Fibroblast of lung (primary cell): ENCODE data around the gene MUS81. TPM values are rescaled to one million over a fixed set of nuclear protein-coding genes. Genes with fewer than 3 reads are reported as not detected.

Experiments used
- DNase-seq, 2 donors: peaks; one replicate each; pipeline versions ENCODE4 v3.0.0 to v3.0.0-alpha.2; 2010; ENCODE audit warnings: low read depth in 2 of 2
- H2AFZ ChIP-seq: 2 replicates; pipeline ENCODE4 v1.5.1; 2012; ENCODE audit warnings: low read length, control low read depth, inconsistent platforms
- H3K27ac ChIP-seq: 2 replicates; pipeline ENCODE4 v1.5.1; 2011; ENCODE audit warnings: low read length, control low read depth; ENCODE audit not compliant: insufficient read depth
- H3K27me3 ChIP-seq: 2 replicates; pipeline ENCODE4 v1.5.1; 2011; ENCODE audit warnings: mild to moderate bottlenecking, low read length; ENCODE audit not compliant: control insufficient read depth, insufficient read depth
- H3K36me3 ChIP-seq: 2 replicates; pipeline ENCODE4 v1.5.1; 2011; ENCODE audit warnings: low read length; ENCODE audit not compliant: control insufficient read depth, insufficient read depth
- H3K4me1 ChIP-seq: 2 replicates; pipeline ENCODE4 v1.5.1; 2011; ENCODE audit warnings: low read length; ENCODE audit not compliant: control insufficient read depth, insufficient read depth; ENCODE audit errors: extremely low read depth
- H3K4me2 ChIP-seq: 2 replicates; pipeline ENCODE4 v1.5.1; 2011; ENCODE audit warnings: low read length, control low read depth; ENCODE audit not compliant: insufficient read depth; ENCODE audit errors: extremely low read depth
- H3K4me3 ChIP-seq, 4 experiments: fragments of 200-600 bp in 1 of 4; sonication (generic) in 1 of 4; replicated peaks in 1 of 4; 2 replicates each; pipeline ENCODE4 v1.5.1; 2011 to 2016; ENCODE audit warnings: low read length in 4 of 4, low read depth in 3 of 4, mild to moderate bottlenecking in 3 of 4, control low read depth in 2 of 4, inconsistent platforms in 1 of 4, mixed read lengths in 1 of 4; ENCODE audit not compliant: insufficient read depth in 1 of 4; ENCODE audit errors: control extremely low read depth in 1 of 4
- H3K79me2 ChIP-seq: 2 replicates; pipeline ENCODE4 v1.5.1; 2012; ENCODE audit warnings: mild to moderate bottlenecking, low read length, inconsistent platforms; ENCODE audit not compliant: control insufficient read depth, insufficient read depth
- H3K9ac ChIP-seq: 2 replicates; pipeline ENCODE4 v1.5.1; 2011; ENCODE audit warnings: mild to moderate bottlenecking, low read length, control low read depth; ENCODE audit not compliant: insufficient read depth
- H3K9me3 ChIP-seq: 2 replicates; pipeline ENCODE4 v1.5.1; 2012; ENCODE audit warnings: low read depth, low read length; ENCODE audit not compliant: control insufficient read depth, insufficient read depth
- H4K20me1 ChIP-seq: 2 replicates; pipeline ENCODE4 v1.5.1; 2011; ENCODE audit warnings: low read length; ENCODE audit not compliant: control insufficient read depth, insufficient read depth; ENCODE audit errors: extremely low read depth
- CTCF ChIP-seq, 2 donors: IDR thresholded peaks in 1 of 2; conservative IDR thresholded peaks in 1 of 2; 1 replicate in 1 of 2; 2 replicates in 1 of 2; pipeline ENCODE4 v1.5.1; 2011 to 2012; ENCODE audit warnings: low read length in 2 of 2, control low read depth in 1 of 2, inconsistent platforms in 1 of 2, low read depth in 1 of 2, mild to moderate bottlenecking in 1 of 2
- EZH2 ChIP-seq: IDR thresholded peaks from 2 replicates; pipeline ENCODE4 v1.5.1; 2012; ENCODE audit warnings: low read length, control low read depth, mild to moderate bottlenecking; ENCODE audit errors: missing control alignments
- polyA plus RNA-seq, 2 donors: library from polyadenylated mRNA; depleted of rRNA in 1 of 2; stranded (reverse) in 1 of 2; unstranded in 1 of 2; fragments of >200 nt; gene quantifications; 2 replicates each; pipeline ENCODE4 v1.2.1, GENCODE V29; 2011 to 2012; ENCODE audit warnings: missing spikeins in 1 of 2
- total RNA-seq: library from RNA; depleted of rRNA; stranded (reverse); fragments of >200 nt; gene quantifications from 2 replicates; pipeline ENCODE4 v1.2.1, GENCODE V29; 2014

The MUS81 gene
- total and polyA plus RNA-seq, 2 donors (not counting 1 experiment from before 2014, with no cell fraction given) = 23.6 to 56.8 TPM

- no peak overlapping the region for H3K9ac ChIP-seq
- H3K4me3 ChIP-seq = no peak overlapping the region
- H3K4me1 ChIP-seq = peaks cover 15% of the 10 kb centered on the region
- H3K36me3 ChIP-seq = peaks cover 54% of the 10 kb centered on the region
- no peaks in the 10 kb centered on the region for H4K20me1 ChIP-seq
- DNase-seq = no peak
- TF ChIP-seq CTCF (conservative IDR thresholded peaks at IDR 0.05 in 1 of 2, IDR thresholded peaks at IDR 0.05 in 1 of 2; ENCODE audit: low read depth in 1 of 2, low read length in 2 of 2) (no peak), EZH2 (no peak)
- no peak overlapping the region for H2AFZ ChIP-seq
- H3K4me2 ChIP-seq = no peak overlapping the region
- peaks cover 39% of the 10 kb centered on the region for H3K79me2 ChIP-seq
- no peak overlapping the region for H3K27ac ChIP-seq
- no peaks in the 10 kb centered on the region for H3K9me3 ChIP-seq
- H3K27me3 ChIP-seq = no peaks in the 10 kb centered on the region
These were observed 4.7 kb downstream of the MUS81 start for GRCh38 chr11:65864706-65865471.

- peaks cover 46% of the 10 kb centered on the region for H3K79me2 ChIP-seq
- H3K27me3 ChIP-seq = no peaks in the 10 kb centered on the region
- TF ChIP-seq CTCF (conservative IDR thresholded peaks at IDR 0.05 in 1 of 2, IDR thresholded peaks at IDR 0.05 in 1 of 2; ENCODE audit: low read depth in 1 of 2, low read length in 2 of 2) (no peak), EZH2 (no peak)
- H3K4me1 ChIP-seq = peaks cover 18% of the 10 kb centered on the region
- no peak overlapping the region for H3K9ac ChIP-seq
- H2AFZ ChIP-seq = no peak overlapping the region
- DNase-seq = no peak
- no peak overlapping the region for H3K27ac ChIP-seq
- H3K36me3 ChIP-seq = peaks cover 57% of the 10 kb centered on the region
- no peaks in the 10 kb centered on the region for H3K9me3 ChIP-seq
- no peak overlapping the region for H3K4me3 ChIP-seq
- no peak overlapping the region for H3K4me2 ChIP-seq
- H4K20me1 ChIP-seq = no peaks in the 10 kb centered on the region
These were observed 5.4 kb downstream of the MUS81 start for GRCh38 chr11:65865550-65866172.

GRCh38 chr11:65866509-65867283 is 6.5 kb downstream of the MUS81 start:
- Histone ChIP-seq H3K27ac (no peak overlapping the region), H3K27me3 (no peaks in the 10 kb centered on the region), H3K4me3 (no peak overlapping the region), H3K9ac (no peak overlapping the region), H3K36me3 (peaks cover 61% of the 10 kb centered on the region), H3K4me2 (no peak overlapping the region), H3K79me2 (peaks cover 46% of the 10 kb centered on the region), H2AFZ (no peak overlapping the region), H3K9me3 (no peaks in the 10 kb centered on the region), H3K4me1 (peaks cover 23% of the 10 kb centered on the region), H4K20me1 (no peaks in the 10 kb centered on the region)
- TF ChIP-seq EZH2 (no peak), CTCF (conservative IDR thresholded peaks at IDR 0.05 in 1 of 2, IDR thresholded peaks at IDR 0.05 in 1 of 2; ENCODE audit: low read depth in 1 of 2, low read length in 2 of 2) (no peak)
- no peak for DNase-seq
